ENCODE results near the gene RNF125. TPM values are rescaled to one million over a fixed set of nuclear protein-coding genes. Genes with fewer than 3 reads are reported as not detected.
A peak's percentile ranks its signal among the peaks of the same experiment; 100 is the strongest.

The RNF125 gene
- total and polyA plus RNA-seq, 10 of the 15 experiments (the other 5 are each of a cell fraction or from before 2014, with no cell fraction given): 0.79 to 3.9 (median 2.9) TPM

DNA sequence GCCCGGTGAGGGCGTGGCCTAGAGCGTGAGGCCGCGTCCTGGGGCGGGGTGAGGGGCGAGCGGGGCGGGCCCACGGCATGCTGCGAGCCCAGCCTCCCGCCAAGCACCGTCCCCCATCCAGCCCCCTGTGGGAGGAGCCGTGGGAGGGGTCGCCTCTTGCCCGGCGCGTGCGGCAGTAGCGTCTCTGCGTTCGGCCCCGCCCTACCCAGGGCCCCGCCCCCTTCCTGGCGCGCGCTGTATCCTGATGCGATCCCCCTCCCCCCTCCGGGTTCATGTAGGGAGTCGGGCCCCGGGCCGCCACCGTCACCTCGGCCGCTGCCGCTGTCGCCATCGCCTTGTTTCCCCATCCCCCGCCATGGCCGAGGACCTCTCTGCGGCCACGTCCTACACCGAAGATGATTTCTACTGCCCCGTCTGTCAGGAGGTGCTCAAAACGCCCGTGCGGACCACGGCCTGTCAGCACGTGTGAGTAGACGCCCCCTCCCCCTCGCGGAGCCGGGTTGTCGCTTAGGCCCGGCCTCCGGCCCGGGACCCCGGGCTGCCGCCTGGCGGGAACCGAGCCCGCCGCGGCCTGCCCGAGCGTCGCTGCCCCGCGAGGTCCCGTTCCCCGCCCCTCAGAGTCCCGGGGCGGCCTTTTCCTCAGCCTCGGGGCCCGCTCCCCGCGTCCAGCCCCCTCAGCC, 73.9 kb downstream of the RNF125 start (continued):
- TF ChIP-seq ZNF687 (IDR thresholded peaks at IDR 0.05) (peak; percentile 48; the same call in 1 of the 2 replicates), ATF3 (IDR thresholded peaks at IDR 0.05; ENCODE audit: borderline replicate concordance, extremely low read depth, low read depth, low read length) (no peak), POLR2A (IDR thresholded peaks at IDR 0.05; ENCODE audit: low read depth, low read length) (peak; percentile 84), NRF1 (conservative IDR thresholded peaks at IDR 0.05; ENCODE audit: low read depth, low read length) (no peak), SKIL (IDR thresholded peaks at IDR 0.05; ENCODE audit: low read depth, poor library complexity, severe bottlenecking) (no peak), MEF2A (IDR thresholded peaks at IDR 0.05; ENCODE audit: insufficient read depth, low read depth, low read length) (no peak), YBX1 (IDR thresholded peaks at IDR 0.05) (no peak), KLF5 (IDR thresholded peaks at IDR 0.05; ENCODE audit: partially characterized antibody) (no peak), JUND (IDR thresholded peaks at IDR 0.05; ENCODE audit: low read depth, low read length) (no peak), TAF1 (IDR thresholded peaks at IDR 0.05; ENCODE audit: borderline replicate concordance, low read depth, low read length) (peak; percentile 74; the same call in 1 of the 2 replicates), NR2C1 (IDR thresholded peaks at IDR 0.05) (no peak; the same call in none of the 2 replicates), KAT2A (conservative IDR thresholded peaks at IDR 0.05; ENCODE audit: control insufficient read depth, low read depth, low read length) (no peak), IKZF2 (IDR thresholded peaks at IDR 0.05) (no peak), FOS (IDR thresholded peaks at IDR 0.05; ENCODE audit: borderline replicate concordance, extremely low read depth, insufficient read length) (no peak), MYB (IDR thresholded peaks at IDR 0.05; ENCODE audit: borderline replicate concordance, low read depth, low read length) (no peak), YY1 (IDR thresholded peaks at IDR 0.05; ENCODE audit: low read depth, low read length) (peak; percentile 53; the same call in 1 of the 2 replicates), ZSCAN29 (IDR thresholded peaks at IDR 0.05) (no peak)
- TF ChIP-seq, protein P1, sequence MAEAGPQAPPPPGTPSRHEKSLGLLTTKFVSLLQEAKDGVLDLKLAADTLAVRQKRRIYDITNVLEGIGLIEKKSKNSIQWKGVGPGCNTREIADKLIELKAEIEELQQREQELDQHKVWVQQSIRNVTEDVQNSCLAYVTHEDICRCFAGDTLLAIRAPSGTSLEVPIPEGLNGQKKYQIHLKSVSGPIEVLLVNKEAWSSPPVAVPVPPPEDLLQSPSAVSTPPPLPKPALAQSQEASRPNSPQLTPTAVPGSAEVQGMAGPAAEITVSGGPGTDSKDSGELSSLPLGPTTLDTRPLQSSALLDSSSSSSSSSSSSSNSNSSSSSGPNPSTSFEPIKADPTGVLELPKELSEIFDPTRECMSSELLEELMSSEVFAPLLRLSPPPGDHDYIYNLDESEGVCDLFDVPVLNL (IDR thresholded peaks at IDR 0.05; ENCODE audit: low read depth, low read length): no peak
- TF ChIP-seq, protein P2, sequence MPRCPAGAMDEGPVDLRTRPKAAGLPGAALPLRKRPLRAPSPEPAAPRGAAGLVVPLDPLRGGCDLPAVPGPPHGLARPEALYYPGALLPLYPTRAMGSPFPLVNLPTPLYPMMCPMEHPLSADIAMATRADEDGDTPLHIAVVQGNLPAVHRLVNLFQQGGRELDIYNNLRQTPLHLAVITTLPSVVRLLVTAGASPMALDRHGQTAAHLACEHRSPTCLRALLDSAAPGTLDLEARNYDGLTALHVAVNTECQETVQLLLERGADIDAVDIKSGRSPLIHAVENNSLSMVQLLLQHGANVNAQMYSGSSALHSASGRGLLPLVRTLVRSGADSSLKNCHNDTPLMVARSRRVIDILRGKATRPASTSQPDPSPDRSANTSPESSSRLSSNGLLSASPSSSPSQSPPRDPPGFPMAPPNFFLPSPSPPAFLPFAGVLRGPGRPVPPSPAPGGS (IDR thresholded peaks at IDR 0.05; ENCODE audit: borderline replicate concordance, insufficient read depth, low read depth, low read length, poor library complexity, severe bottlenecking): no peak

Data from GM12878 (cell line).